ENCODE data around the gene ETHE1.

The ETHE1 gene
- long read RNA-seq, donor 1, transcript ETHE1-202 (6 exons, 702 nt), result minor isoform, 6 of 40 reads
- long read RNA-seq, donor 1, transcript ETHE1-201 (7 exons, 963 nt), result major isoform, 21 of 40 reads
- long read RNA-seq, donor 1, partial matches to known transcripts, result 13 of 40 reads
- long read RNA-seq, donor 1, other reads (novel, unspliced or antisense), result 0 of 40 reads
- long read RNA-seq, donor 2, transcript ETHE1-201 (7 exons, 963 nt), result major isoform, 10 of 21 reads
- long read RNA-seq, donor 2, partial matches to known transcripts, result 9 of 21 reads
- long read RNA-seq, donor 2, other reads (novel, unspliced or antisense), result 0 of 21 reads
- long read RNA-seq, donor 3, partial matches to known transcripts, result 5 of 10 reads
- long read RNA-seq, donor 3, other reads (novel, unspliced or antisense), result 0 of 10 reads
- long read RNA-seq, donor 4, transcript ETHE1-201 (7 exons, 963 nt), result major isoform, 19 of 25 reads
- long read RNA-seq, donor 4, partial matches to known transcripts, result 5 of 25 reads
- long read RNA-seq, donor 4, other reads (novel, unspliced or antisense), result 0 of 25 reads
- long read RNA-seq, donor 5, transcript ETHE1-202 (6 exons, 702 nt), result minor isoform, 6 of 35 reads
- long read RNA-seq, donor 5, transcript ETHE1-201 (7 exons, 963 nt), result major isoform, 22 of 35 reads
- long read RNA-seq, donor 5, partial matches to known transcripts, result 7 of 35 reads
- long read RNA-seq, donor 5, other reads (novel, unspliced or antisense), result 0 of 35 reads
- long read RNA-seq, donor 6, transcript ETHE1-201 (7 exons, 963 nt), result major isoform, 16 of 25 reads
- long read RNA-seq, donor 6, partial matches to known transcripts, result 5 of 25 reads
- long read RNA-seq, donor 6, other reads (novel, unspliced or antisense), result 0 of 25 reads
- long read RNA-seq, donor 7, result 0 reads
- long read RNA-seq, donor 8, transcript ETHE1-201 (7 exons, 963 nt), result major isoform, 15 of 22 reads
- long read RNA-seq, donor 8, partial matches to known transcripts, result 5 of 22 reads
- long read RNA-seq, donor 8, other reads (novel, unspliced or antisense), result 0 of 22 reads

- peak; percentile 84 for DNase-seq
These were observed at the start of gene ETHE1 for GRCh38 chr19:43526884-43527859. Gene ETHE1, minus strand, starts transcription at chr19:43527201. Its CDS starts 24 bp downstream, at chr19:43527177.

- DNase-seq, result no peak
These were observed 49.2 kb upstream of the ETHE1 start for GRCh38 chr19:43575955-43576878.

- DNase-seq, result peak; percentile 86
These were observed 48.4 kb upstream of the ETHE1 start, which contains the start of the genes PINLYP and XRCC1 for GRCh38 chr19:43575156-43575950. Gene PINLYP, plus strand, starts transcription at chr19:43575801. Its CDS starts 1,391 bp downstream, at chr19:43577192. Gene XRCC1, minus strand, starts transcription at chr19:43575527. Its CDS starts 69 bp downstream, at chr19:43575458.

- no peak for DNase-seq
These were observed 47.6 kb upstream of the ETHE1 start for GRCh38 chr19:43574424-43575155.

- no peak for DNase-seq
These were observed 45.2 kb upstream of the ETHE1 start for GRCh38 chr19:43572171-43572588.

- DNase-seq, result no peak
These were observed 43.3 kb upstream of the ETHE1 start for GRCh38 chr19:43570174-43570791.

GRCh38 chr19:43569657-43570056 lies 42.7 kb upstream of the ETHE1 start:
- no peak for DNase-seq

- DNase-seq, result no peak
These were observed 37.8 kb upstream of the ETHE1 start for GRCh38 chr19:43564800-43565199.

- no peak for DNase-seq
These were observed 36.9 kb upstream of the ETHE1 start for GRCh38 chr19:43563816-43564457.

GRCh38 chr19:43562698-43563241 lies 35.8 kb upstream of the ETHE1 start:
- DNase-seq, result no peak

GRCh38 chr19:43562226-43562697 lies 35.3 kb upstream of the ETHE1 start:
- DNase-seq, result no peak

- DNase-seq, result no peak
These were observed 34.4 kb upstream of the ETHE1 start for GRCh38 chr19:43561139-43561970.

GRCh38 chr19:43560687-43561086 lies 33.7 kb upstream of the ETHE1 start:
- no peak for DNase-seq

GRCh38 chr19:43555185-43555770 lies 28.3 kb upstream of the ETHE1 start:
- DNase-seq, result peak; percentile 29

GRCh38 chr19:43554317-43554895 lies 27.4 kb upstream of the ETHE1 start:
- no peak for DNase-seq
